ENCODE results near the gene MST1R. TPM values are rescaled to one million over a fixed set of nuclear protein-coding genes. Genes with fewer than 3 reads are reported as not detected.
A peak's percentile ranks its signal among the peaks of the same experiment; 100 is the strongest.
"Not testable (repeated sequence)": the region's sequence is repeated elsewhere in the genome, so short reads cannot be mapped to it uniquely, and the experiment has no call there.

The MST1R gene
- total RNA-seq, 1 donor from 2014 or later, result not detected

GRCh38 chr3:49908373-49909199 is 4.9 kb upstream of the MST1R start:
- Histone ChIP-seq H3K27ac (no peak overlapping the region), H3K36me3 (peaks cover 21 to 33% of the 10 kb centered on the region in 2 donors), H3K9me3 (no peaks in the 10 kb centered on the region), H3K27me3 (no peaks in the 10 kb centered on the region), H3K4me1 (peaks cover 0 to 17% of the 10 kb centered on the region in 2 donors), H3K4me3 (no peak overlapping the region)
- DNase-seq (ENCODE audit: low spot score in 2 of 2), result no peak
- TF ChIP-seq, protein P1, sequence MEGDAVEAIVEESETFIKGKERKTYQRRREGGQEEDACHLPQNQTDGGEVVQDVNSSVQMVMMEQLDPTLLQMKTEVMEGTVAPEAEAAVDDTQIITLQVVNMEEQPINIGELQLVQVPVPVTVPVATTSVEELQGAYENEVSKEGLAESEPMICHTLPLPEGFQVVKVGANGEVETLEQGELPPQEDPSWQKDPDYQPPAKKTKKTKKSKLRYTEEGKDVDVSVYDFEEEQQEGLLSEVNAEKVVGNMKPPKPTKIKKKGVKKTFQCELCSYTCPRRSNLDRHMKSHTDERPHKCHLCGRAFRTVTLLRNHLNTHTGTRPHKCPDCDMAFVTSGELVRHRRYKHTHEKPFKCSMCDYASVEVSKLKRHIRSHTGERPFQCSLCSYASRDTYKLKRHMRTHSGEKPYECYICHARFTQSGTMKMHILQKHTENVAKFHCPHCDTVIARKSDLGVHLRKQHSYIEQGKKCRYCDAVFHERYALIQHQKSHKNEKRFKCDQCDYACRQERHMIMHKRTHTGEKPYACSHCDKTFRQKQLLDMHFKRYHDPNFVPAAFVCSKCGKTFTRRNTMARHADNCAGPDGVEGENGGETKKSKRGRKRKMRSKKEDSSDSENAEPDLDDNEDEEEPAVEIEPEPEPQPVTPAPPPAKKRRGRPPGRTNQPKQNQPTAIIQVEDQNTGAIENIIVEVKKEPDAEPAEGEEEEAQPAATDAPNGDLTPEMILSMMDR (IDR thresholded peaks at IDR 0.05), result no peak
- intact Hi-C loops (cut with DNase I), result no loop called here

- H3K9me3 ChIP-seq, result no peaks in the 10 kb centered on the region
- H3K27ac ChIP-seq, result peak overlapping the region; percentile 50
- TF ChIP-seq, protein P1 (IDR thresholded peaks at IDR 0.05), result peak; percentile 60 to 74 (median 63)
- H3K36me3 ChIP-seq, result peaks cover 16 to 22% of the 10 kb centered on the region in 2 donors
- intact Hi-C loops (cut with DNase I), result loop anchor here (1.0 to 2.0 kb wide), 3 partner anchors 50 to 104 kb away; partner anchors contain the start of gene TRAIP
- no peaks in the 10 kb centered on the region for H3K27me3 ChIP-seq
- peak in 1 of 2 donors; percentile 76 for DNase-seq (ENCODE audit: low spot score in 2 of 2)
- H3K4me3 ChIP-seq, result peak overlapping the region; percentile 5 to 53
- peaks cover 0 to 14% of the 10 kb centered on the region in 2 donors for H3K4me1 ChIP-seq
These were observed 2.5 kb upstream of the MST1R start for GRCh38 chr3:49906073-49906743.

GRCh38 chr3:49904448-49904847 is 775 bp upstream of the MST1R start:
- H3K27ac ChIP-seq; H3K27me3 ChIP-seq; DNase-seq (ENCODE audit: low spot score in 2 of 2); H3K36me3 ChIP-seq; H3K4me3 ChIP-seq; H3K9me3 ChIP-seq; intact Hi-C loops (cut with DNase I): not testable (repeated sequence)
- H3K4me1 ChIP-seq, result peaks cover 0 to 25% of the 10 kb centered on the region in 2 donors

- Histone ChIP-seq H3K27me3 (no peaks in the 10 kb centered on the region), H3K4me1 (peaks cover 0 to 25% of the 10 kb centered on the region in 2 donors), H3K4me3 (no peak overlapping the region), H3K36me3 (no peaks in the 10 kb centered on the region), H3K9me3 (no peaks in the 10 kb centered on the region), H3K27ac (no peak overlapping the region)
- intact Hi-C loops (cut with DNase I), result no loop called here
- TF ChIP-seq, protein P1 (IDR thresholded peaks at IDR 0.05), result no peak
- DNase-seq (ENCODE audit: low spot score in 2 of 2), result no peak
These were observed 945 bp downstream of the MST1R start for GRCh38 chr3:49902511-49903345.

- DNase-seq (ENCODE audit: low spot score in 2 of 2), result no peak
- Histone ChIP-seq H3K9me3 (no peaks in the 10 kb centered on the region), H3K27ac (peak overlapping the region; percentile 59 to 69), H3K4me1 (peaks cover 0 to 24% of the 10 kb centered on the region in 2 donors), H3K27me3 (no peaks in the 10 kb centered on the region), H3K4me3 (no peak overlapping the region), H3K36me3 (no peaks in the 10 kb centered on the region)
- TF ChIP-seq, protein P1 (IDR thresholded peaks at IDR 0.05), result no peak
- intact Hi-C loops (cut with DNase I), result no loop called here
These were observed 2.0 kb downstream of the MST1R start for GRCh38 chr3:49901366-49902339.
